Neutrophil (primary cell): ENCODE results near the gene PHACTR4.
"Not testable (repeated sequence)": the region's sequence is repeated elsewhere in the genome, so short reads cannot be mapped to it uniquely, and the experiment has no call there.

ENCODE experiments used
- H3K27ac ChIP-seq: fragments of 200-600 bp; sonication (generic); 2 replicates; pipeline ENCODE4 v1.5.1; 2016; ENCODE audit warnings: mild to moderate bottlenecking, moderate library complexity
- H3K27me3 ChIP-seq: fragments of 200-600 bp; sonication (generic); 2 replicates; pipeline ENCODE4 v1.6.0; 2016; ENCODE audit warnings: mild to moderate bottlenecking
- H3K36me3 ChIP-seq: fragments of 200-600 bp; sonication (generic); 2 replicates; pipeline ENCODE4 v1.5.1; 2017
- H3K4me1 ChIP-seq, 2 experiments: fragments of 200-600 bp in 1 of 2; sonication (generic) in 1 of 2; 1 replicate in 1 of 2; 2 replicates in 1 of 2; pipeline versions ENCODE4 v1.5.1 to v1.6.1; 2013 to 2016; ENCODE audit warnings: low read depth in 1 of 2, low read length in 1 of 2, mild to moderate bottlenecking in 1 of 2, moderate library complexity in 1 of 2; ENCODE audit not compliant: control insufficient read depth in 1 of 2, insufficient read depth in 1 of 2
- H3K4me3 ChIP-seq, 2 experiments: fragments of 200-600 bp in 1 of 2; sonication (generic) in 1 of 2; 1 replicate in 1 of 2; 2 replicates in 1 of 2; pipeline ENCODE4 v1.5.1; 2013 to 2016; ENCODE audit warnings: low read depth in 1 of 2, low read length in 1 of 2, mild to moderate bottlenecking in 1 of 2, moderate library complexity in 1 of 2
- H3K9me3 ChIP-seq: fragments of 200-600 bp; sonication (generic); 2 replicates; pipeline ENCODE4 v1.5.1; 2016
- TF ChIP-seq, protein P1 (sequence below): fragments of 200-600 bp; sonication (generic); IDR thresholded peaks from 2 replicates; pipeline ENCODE4 v1.5.1; 2016; ENCODE audit warnings: antibody characterized with exemption

PHACTR4 gene

DNA sequence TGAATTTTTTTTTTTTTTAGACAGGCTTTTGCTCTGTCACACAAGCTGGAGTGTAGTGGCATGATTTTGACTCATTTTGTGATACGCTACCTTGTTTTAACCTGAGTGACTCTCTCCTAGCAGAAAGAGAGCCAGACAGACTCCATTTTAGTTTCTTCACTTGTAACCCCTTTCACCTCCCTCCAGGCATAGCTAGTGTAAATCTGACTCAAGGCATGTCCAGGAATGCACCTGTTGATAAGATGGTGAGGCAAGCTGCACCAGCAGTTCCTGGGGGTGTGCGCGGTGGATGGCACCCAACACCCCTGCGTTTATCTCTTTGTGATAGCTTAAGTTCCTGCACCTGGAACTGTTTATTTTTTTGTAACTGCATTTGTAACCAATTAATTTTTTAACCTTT lies 4.7 kb upstream of the PHACTR4 start:
- Histone ChIP-seq H3K9me3 (no peaks in the 10 kb centered on the region), H3K4me3 (no peak overlapping the region), H3K36me3 (no peaks in the 10 kb centered on the region), H3K27ac (no peak overlapping the region), H3K27me3 (no peaks in the 10 kb centered on the region), H3K4me1 (peaks cover 0 to 6% of the 10 kb centered on the region in 2 experiments)
- TF ChIP-seq, protein P1, sequence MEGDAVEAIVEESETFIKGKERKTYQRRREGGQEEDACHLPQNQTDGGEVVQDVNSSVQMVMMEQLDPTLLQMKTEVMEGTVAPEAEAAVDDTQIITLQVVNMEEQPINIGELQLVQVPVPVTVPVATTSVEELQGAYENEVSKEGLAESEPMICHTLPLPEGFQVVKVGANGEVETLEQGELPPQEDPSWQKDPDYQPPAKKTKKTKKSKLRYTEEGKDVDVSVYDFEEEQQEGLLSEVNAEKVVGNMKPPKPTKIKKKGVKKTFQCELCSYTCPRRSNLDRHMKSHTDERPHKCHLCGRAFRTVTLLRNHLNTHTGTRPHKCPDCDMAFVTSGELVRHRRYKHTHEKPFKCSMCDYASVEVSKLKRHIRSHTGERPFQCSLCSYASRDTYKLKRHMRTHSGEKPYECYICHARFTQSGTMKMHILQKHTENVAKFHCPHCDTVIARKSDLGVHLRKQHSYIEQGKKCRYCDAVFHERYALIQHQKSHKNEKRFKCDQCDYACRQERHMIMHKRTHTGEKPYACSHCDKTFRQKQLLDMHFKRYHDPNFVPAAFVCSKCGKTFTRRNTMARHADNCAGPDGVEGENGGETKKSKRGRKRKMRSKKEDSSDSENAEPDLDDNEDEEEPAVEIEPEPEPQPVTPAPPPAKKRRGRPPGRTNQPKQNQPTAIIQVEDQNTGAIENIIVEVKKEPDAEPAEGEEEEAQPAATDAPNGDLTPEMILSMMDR, result no peak

DNA sequence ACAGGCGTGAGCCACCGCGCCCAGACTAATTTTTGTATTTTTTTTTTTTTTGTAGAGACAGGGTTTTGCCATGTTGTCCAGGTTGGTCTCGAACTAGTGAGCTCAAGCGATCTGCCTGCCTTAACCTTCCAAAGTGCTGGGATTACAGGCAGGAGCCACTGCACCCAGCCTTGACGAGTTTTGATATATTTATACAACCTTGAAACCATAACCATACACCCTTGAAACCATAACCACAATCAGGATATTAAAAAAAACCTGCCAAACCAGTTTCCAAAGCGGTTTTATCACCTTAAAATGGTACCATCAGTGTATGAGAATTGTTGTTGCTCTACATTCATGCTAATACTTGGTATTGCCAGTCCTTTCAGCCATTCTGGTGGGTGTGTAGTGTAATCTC lies 3.7 kb upstream of the PHACTR4 start:
- Histone ChIP-seq H3K36me3 (no peaks in the 10 kb centered on the region), H3K27me3 (no peaks in the 10 kb centered on the region), H3K9me3 (no peaks in the 10 kb centered on the region), H3K27ac (no peak overlapping the region), H3K4me1 (peaks cover 5 to 14% of the 10 kb centered on the region in 2 experiments), H3K4me3 (no peak overlapping the region)
- TF ChIP-seq, protein P1, result no peak

DNA sequence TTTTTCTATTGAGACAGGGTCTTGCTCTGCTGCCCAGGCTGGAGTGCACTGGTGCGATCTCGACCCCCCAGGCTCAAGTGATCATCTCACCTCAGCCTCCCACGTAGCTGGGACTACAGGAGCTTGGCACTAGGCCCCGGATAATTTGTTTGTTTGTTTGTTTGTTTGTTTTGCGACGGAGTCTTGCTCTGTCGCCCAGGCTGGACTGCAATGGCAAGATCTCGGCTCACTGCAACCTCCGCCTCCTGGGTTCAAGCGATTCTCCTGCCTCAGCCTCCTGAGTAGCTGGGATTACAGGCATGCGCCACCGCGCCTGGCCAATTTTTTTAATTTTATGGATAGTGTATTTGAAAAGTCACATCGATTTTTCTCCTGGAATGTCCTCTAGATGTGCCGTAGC lies 932 bp upstream of the PHACTR4 start:
- not testable (repeated sequence) for H3K27me3 ChIP-seq, H3K36me3 ChIP-seq, H3K27ac ChIP-seq, H3K9me3 ChIP-seq
- Histone ChIP-seq H3K4me3 (peak overlapping the region in 1 of 2 experiments; percentile 84), H3K4me1 (peaks cover 5 to 16% of the 10 kb centered on the region in 2 experiments)

DNA sequence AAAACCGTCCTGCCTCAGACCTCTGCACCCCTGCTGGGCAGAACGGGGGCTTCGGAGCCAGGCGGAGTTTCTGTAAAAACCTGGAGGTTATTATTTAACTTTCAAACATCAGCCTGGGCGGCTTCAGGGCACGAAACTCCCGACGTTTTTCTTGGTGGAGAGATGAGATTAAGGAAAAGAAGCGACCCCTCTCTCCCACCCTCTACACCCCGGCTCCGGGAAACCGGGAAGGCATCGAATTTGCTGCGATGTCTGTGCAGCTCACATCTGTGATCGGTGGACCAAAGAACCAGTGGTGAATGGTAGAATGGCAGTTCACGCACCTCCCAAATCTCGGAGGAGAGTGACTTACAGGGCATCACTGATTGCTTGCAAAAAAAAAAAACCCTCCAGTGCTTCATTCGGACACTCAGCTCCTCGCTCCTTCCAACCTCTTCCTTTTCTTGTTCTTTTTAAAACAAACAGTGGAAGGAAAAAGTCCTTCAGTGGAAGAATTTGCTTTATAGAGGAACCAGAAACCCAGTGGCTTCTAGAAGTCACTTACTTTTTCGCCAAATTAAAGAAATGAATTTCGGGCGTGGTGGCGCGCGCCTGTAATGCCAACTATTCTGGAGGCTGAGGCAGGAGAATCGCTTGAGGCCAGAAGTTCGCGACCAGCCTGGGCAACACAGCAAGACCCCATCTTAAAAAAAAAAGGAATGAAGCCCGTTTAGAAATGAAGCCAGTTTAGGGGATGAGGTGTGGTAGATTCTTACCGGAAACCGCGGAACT lies 884 bp downstream of the PHACTR4 start:
- Histone ChIP-seq H3K4me3 (peak overlapping the region; percentile 74 to 84), H3K36me3 (no peaks in the 10 kb centered on the region), H3K4me1 (peaks cover 5 to 16% of the 10 kb centered on the region in 2 experiments), H3K27me3 (no peaks in the 10 kb centered on the region), H3K27ac (peak overlapping the region; percentile 79), H3K9me3 (no peaks in the 10 kb centered on the region)
- TF ChIP-seq, protein P1, result no peak

DNA sequence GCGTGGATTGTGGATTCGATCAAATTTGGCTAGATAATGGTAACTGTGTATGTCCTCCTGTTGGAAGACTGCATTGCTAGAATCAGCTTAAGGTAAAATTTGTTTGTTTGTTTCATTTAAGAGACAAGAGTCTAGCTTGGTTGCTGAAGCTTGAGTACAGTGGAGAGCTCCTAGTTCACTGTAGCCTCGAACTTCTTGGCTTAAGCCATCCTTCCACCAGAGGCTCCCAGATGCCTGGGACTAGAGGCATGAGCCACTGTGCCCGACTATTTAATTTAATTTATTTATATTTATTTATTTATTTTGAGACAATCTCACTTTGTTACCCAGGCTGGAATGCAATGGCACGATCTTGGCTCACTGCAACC lies 1.5 kb downstream of the PHACTR4 start:
- Histone ChIP-seq H3K9me3 (no peaks in the 10 kb centered on the region), H3K4me1 (peaks cover 5 to 16% of the 10 kb centered on the region in 2 experiments), H3K4me3 (peak overlapping the region in 1 of 2 experiments; percentile 84), H3K27ac (no peak overlapping the region), H3K36me3 (no peaks in the 10 kb centered on the region), H3K27me3 (no peaks in the 10 kb centered on the region)
- TF ChIP-seq, protein P1, result no peak

DNA sequence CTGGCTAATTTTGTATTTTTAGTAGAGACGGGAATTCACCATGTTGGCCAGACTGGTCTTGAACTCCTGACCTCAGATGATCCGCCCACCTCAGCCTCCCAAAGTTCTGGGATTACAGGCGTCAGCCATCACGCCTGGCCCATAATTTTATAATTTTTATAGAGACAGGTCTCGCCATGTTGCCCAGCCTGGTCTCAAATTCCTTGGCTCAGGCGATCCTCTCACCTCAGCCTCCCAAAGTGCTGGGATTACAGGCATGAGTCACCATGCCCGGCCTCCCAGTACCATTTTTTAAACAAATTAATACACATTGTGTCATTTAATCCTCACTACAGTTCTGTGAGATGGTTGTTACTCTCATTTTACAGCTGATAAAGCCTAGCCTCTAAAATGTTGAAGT lies 3.9 kb downstream of the PHACTR4 start:
- not testable (repeated sequence) for H3K9me3 ChIP-seq, H3K36me3 ChIP-seq, H3K4me3 ChIP-seq, H3K27me3 ChIP-seq, H3K27ac ChIP-seq
- peaks cover 5 to 16% of the 10 kb centered on the region in 2 experiments for H3K4me1 ChIP-seq
